Uterus (tissue), 2 donors: ENCODE results near the gene SGK2.

Experiments used
- CTCF ChIP-seq, 4 experiments: fragments of 200-600 bp in 2 of 4; fragments of 450-650 bp in 2 of 4; sonication (generic) in 2 of 4; IDR thresholded peaks; one replicate each; pipeline ENCODE4 v1.5.1; 2016 to 2019; ENCODE audit warnings: antibody characterized with exemption in 4 of 4, mild to moderate bottlenecking in 2 of 4, moderate library complexity in 1 of 4
- POLR2A ChIP-seq, 2 donors: fragments of 450-650 bp; IDR thresholded peaks; one replicate each; pipeline ENCODE4 v1.6.1; 2016; ENCODE audit warnings: antibody characterized with exemption in 2 of 2, mild to moderate bottlenecking in 1 of 2, moderate library complexity in 1 of 2

GRCh38 chr20:43541214-43541613, 17.6 kb upstream of the SGK2 start:
- TF ChIP-seq POLR2A (IDR thresholded peaks at IDR 0.05) (no peak), CTCF (IDR thresholded peaks at IDR 0.05) (no peak)
